K562 (cell line): ENCODE results near the gene KMT2E. TPM values are rescaled to one million over a fixed set of nuclear protein-coding genes. Genes with fewer than 3 reads are reported as not detected.

Experiments
- ATAC-seq: fragments of 200-7000 bp; cut with Tn5 transposase; 3 replicates; pipeline ENCODE4 v1.9.1; 2020; ENCODE audit warnings: moderate library complexity
- BruUV-seq: library from RNA; stranded (reverse); fragments of 400-500 nt; replicated peaks from 2 replicates; lab custom pipeline; 2021; lab: Mats Ljungman, UMichigan
- CTCF ChIA-PET: fragments of 300-600 bp; formaldehyde crosslinking; extraction: SDS; loops from one replicate; lab custom pipeline; 2021; ENCODE audit warnings: low intra/inter-chr PET ratio; lab: Yijun Ruan, JAX
- POLR2A ChIA-PET: fragments of 300-600, 350-650 bp; sonication (Branson Sonifier 250); formaldehyde crosslinking; extraction: SDS; loops from one replicate; lab custom pipeline; 2021; ENCODE audit warnings: antibody characterized with exemption, inconsistent platforms; lab: Yijun Ruan, JAX
- DNase-seq, 4 experiments: peaks; one replicate each; pipeline versions ENCODE4 v3.0.0 to v3.0.0-alpha.2; 2011 to 2018; ENCODE audit warnings: low spot score in 3 of 4, mixed read lengths in 3 of 4; ENCODE audit errors: extremely low read depth in 1 of 4
- FAIRE-seq: peaks from 2 replicates; lab custom pipeline; 2011; peaks lifted over from hg19 to GRCh38; lab: Jason Lieb, UNC
- H2AFZ ChIP-seq: 2 replicates; pipeline ENCODE4 v1.6.0; 2011; ENCODE audit warnings: low read depth, low read length, control low read depth, inconsistent platforms
- H3K27ac ChIP-seq: fragments of 200-600 bp; 3 replicates; pipeline ENCODE4 v1.8.0; 2011; ENCODE audit warnings: low read depth, mild to moderate bottlenecking, control low read depth, inconsistent platforms, low read length, moderate library complexity, mixed read lengths; ENCODE audit errors: extremely low read depth
- H3K27me3 ChIP-seq, 2 experiments: fragments of 300-600 bp in 1 of 2; 2 replicates in 1 of 2; 3 replicates in 1 of 2; pipeline versions ENCODE4 v1.6.0 to v1.8.0; 2011; ENCODE audit warnings: inconsistent platforms in 2 of 2, low read length in 2 of 2, mild to moderate bottlenecking in 1 of 2, mixed read lengths in 1 of 2, moderate library complexity in 1 of 2; ENCODE audit not compliant: control insufficient read depth in 2 of 2, insufficient read depth in 2 of 2
- H3K36me3 ChIP-seq: fragments of 300-600 bp; 3 replicates; pipeline ENCODE4 v1.8.0; 2011; ENCODE audit warnings: mild to moderate bottlenecking, low read length, inconsistent platforms; ENCODE audit not compliant: control insufficient read depth, insufficient read depth
- H3K4me1 ChIP-seq, 2 experiments: fragments of 200-600 bp in 1 of 2; replicated peaks in 1 of 2; 2 replicates in 1 of 2; 3 replicates in 1 of 2; pipeline versions ENCODE4 v1.5.1 to v1.8.0; 2011; ENCODE audit warnings: inconsistent platforms in 2 of 2, low read length in 2 of 2, mild to moderate bottlenecking in 1 of 2, mixed read lengths in 1 of 2, moderate library complexity in 1 of 2; ENCODE audit not compliant: control insufficient read depth in 2 of 2, insufficient read depth in 2 of 2
- H3K4me2 ChIP-seq: 2 replicates; pipeline ENCODE4 v1.6.1; 2011; ENCODE audit warnings: low read length, control low read depth, inconsistent platforms, mixed read lengths; ENCODE audit not compliant: insufficient read depth
- H3K4me3 ChIP-seq: fragments of 200-600 bp; sonication (generic), shearing (Covaris generic); 2 replicates; pipeline ENCODE4 v1.5.1; 2016; ENCODE audit warnings: control low read depth, inconsistent platforms
- H3K79me2 ChIP-seq: fragments of 200-600 bp; 3 replicates; pipeline ENCODE4 v1.8.0; 2011; ENCODE audit warnings: low read length, inconsistent platforms; ENCODE audit not compliant: control insufficient read depth, insufficient read depth
- H3K9ac ChIP-seq, 2 experiments: 2 replicates each; pipeline versions ENCODE4 v1.6.0 to v1.6.1; 2011; ENCODE audit warnings: low read depth in 2 of 2, low read length in 2 of 2, control low read depth in 1 of 2, inconsistent platforms in 1 of 2, mild to moderate bottlenecking in 1 of 2, mixed read lengths in 1 of 2; ENCODE audit not compliant: insufficient read depth in 1 of 2
- H3K9me1 ChIP-seq: one replicate; pipeline ENCODE4 v1.6.0; 2011; ENCODE audit warnings: inconsistent platforms, mild to moderate bottlenecking, low read length, moderate library complexity; ENCODE audit not compliant: control insufficient read depth, insufficient read depth
- H3K9me3 ChIP-seq: replicated peaks from 2 replicates; pipeline ENCODE4 v1.5.1; 2011; ENCODE audit warnings: low read depth, low read length, inconsistent platforms; ENCODE audit not compliant: control insufficient read depth, insufficient read depth
- H4K20me1 ChIP-seq: replicated peaks from 2 replicates; pipeline ENCODE4 v1.6.1; 2011; ENCODE audit warnings: low read length, inconsistent platforms, mixed read lengths; ENCODE audit not compliant: control insufficient read depth, insufficient read depth
- CBFA2T2 ChIP-seq: fragments of 450-650 bp; conservative IDR thresholded peaks from 2 replicates; pipeline ENCODE4 v1.6.1; 2017; ENCODE audit warnings: mild to moderate bottlenecking
- CBFA2T3 ChIP-seq: fragments of 450-650 bp; IDR thresholded peaks from 2 replicates; pipeline ENCODE4 v1.6.1; 2017
- CCNT2 ChIP-seq: IDR thresholded peaks from 2 replicates; pipeline ENCODE4 v1.6.1; 2011; ENCODE audit warnings: borderline replicate concordance, low read depth, mild to moderate bottlenecking, moderate library complexity, mixed read lengths, low read length; ENCODE audit not compliant: insufficient read length; ENCODE audit errors: extremely low read depth
- DPF2 ChIP-seq: fragments of 450-650 bp; IDR thresholded peaks from 2 replicates; pipeline ENCODE4 v1.6.1; 2016
- EP300 ChIP-seq: IDR thresholded peaks from 2 replicates; pipeline ENCODE4 v1.6.1; 2012; ENCODE audit warnings: low read length, improper control_type of control experiment
- ID3 ChIP-seq, 2 experiments: fragments of 250-450 bp in 1 of 2; fragments of 450-650 bp in 1 of 2; sonication (Bioruptor Pico) in 1 of 2; IDR thresholded peaks; 2 replicates each; pipeline versions ENCODE4 v1.6.1 to v1.8.0; 2016 to 2021; ENCODE audit warnings: mild to moderate bottlenecking in 2 of 2, moderate library complexity in 2 of 2, missing compliant biosample characterization in 1 of 2, missing genetic modification characterization in 1 of 2
- MEIS2 ChIP-seq: fragments of 450-650 bp; IDR thresholded peaks from 2 replicates; pipeline ENCODE4 v1.6.1; 2014; ENCODE audit warnings: mild to moderate bottlenecking; ENCODE audit not compliant: partially characterized antibody
- NCOR1 ChIP-seq: fragments of 450-650 bp; IDR thresholded peaks from 2 replicates; pipeline ENCODE4 v1.6.1; 2016; ENCODE audit warnings: mild to moderate bottlenecking, moderate library complexity
- NFE2 ChIP-seq: IDR thresholded peaks from 2 replicates; pipeline ENCODE4 v1.6.1; 2014; ENCODE audit warnings: antibody characterized with exemption, low read depth
- NKRF ChIP-seq: fragments of 450-650 bp; IDR thresholded peaks from 2 replicates; pipeline ENCODE4 v1.6.1; 2016; ENCODE audit warnings: borderline replicate concordance
- PBX2 ChIP-seq, 2 experiments: IDR thresholded peaks in 1 of 2; conservative IDR thresholded peaks in 1 of 2; 2 replicates each; pipeline ENCODE4 v1.6.1; 2016; ENCODE audit warnings: low read depth in 2 of 2, mild to moderate bottlenecking in 1 of 2, missing compliant biosample characterization in 1 of 2, missing genetic modification characterization in 1 of 2, moderate library complexity in 1 of 2
- POLR2AphosphoS5 ChIP-seq: IDR thresholded peaks from 2 replicates; pipeline ENCODE4 v1.6.1; 2011; ENCODE audit warnings: mild to moderate bottlenecking, low read depth, low read length, moderate library complexity; ENCODE audit not compliant: control insufficient read depth, insufficient read depth
- TAL1 ChIP-seq: fragments of 450-650 bp; IDR thresholded peaks from 2 replicates; pipeline ENCODE4 v1.6.1; 2016; ENCODE audit warnings: mild to moderate bottlenecking
- TCF3 ChIP-seq: sonication (generic); formaldehyde crosslinking; IDR thresholded peaks from 2 replicates; pipeline ENCODE4 v1.4.0; 2020; ENCODE audit warnings: mild to moderate bottlenecking, missing genetic modification reagents
- TEAD4 ChIP-seq, 2 experiments: sonication (generic) in 1 of 2; formaldehyde crosslinking in 1 of 2; IDR thresholded peaks; 2 replicates each; pipeline versions ENCODE4 v1.6.1 to v1.8.0; 2012 to 2022; ENCODE audit warnings: borderline replicate concordance in 1 of 2, inconsistent platforms in 1 of 2, low read length in 1 of 2, mild to moderate bottlenecking in 1 of 2, missing genetic modification reagents in 1 of 2
- ZNF253 ChIP-seq: fragments of 250-450 bp; sonication (Bioruptor Pico); conservative IDR thresholded peaks from 2 replicates; pipeline ENCODE4 v1.6.1; 2021; ENCODE audit warnings: mild to moderate bottlenecking
- WGBS: fragments of 100-300 bp; shearing (Covaris generic); methylation state at CpG from one replicate; pipeline ENCODE4 v1.1.6; 2016; ENCODE audit warnings: low coverage, mixed read lengths; ENCODE audit not compliant: insufficient coverage; ENCODE audit errors: missing lambda C conversion rate; 5-methylcytosine and 5-hydroxymethylcytosine counted together
- in situ Hi-C: fragments of 300-500 bp; cut with MboI; formaldehyde crosslinking; loops from 4 replicates; pipeline ENCODE4 v1.15.0; 2018; ENCODE audit warnings: inconsistent platforms, mixed read lengths
- intact Hi-C: fragments of 100-400 bp; cut with micrococcal nuclease; formaldehyde crosslinking; loops from 2 replicates; pipeline ENCODE4 v1.14.2; 2022
- polyA plus RNA-seq, 8 experiments: library from polyadenylated mRNA; depleted of rRNA in 4 of 8; stranded (reverse) in 5 of 8; unstranded in 3 of 8; fragments of >200 nt; fragmentation: Nextera tagmentation in 2 of 8; fragmentation: Illumina TruSeq in 1 of 8; extraction: Ambion mirVana in 2 of 8; extraction: Trizol in 1 of 8; gene quantifications; 2 replicates each; pipeline versions ENCODE4 v1.2.1 to v1.2.3, GENCODE V29; 2011 to 2014; ENCODE audit warnings: inconsistent platforms in 1 of 8, missing spikeins in 1 of 8
- total RNA-seq, 7 experiments: library from RNA; depleted of rRNA in 6 of 7; stranded (reverse); fragments of >200 nt in 6 of 7; fragmentation: Illumina TruSeq in 2 of 7; extraction: Trizol in 2 of 7; gene quantifications; 2 replicates each; pipeline versions ENCODE4 v1.2.1 to v1.2.3, GENCODE V29; 2011 to 2021; ENCODE audit warnings: low replicate concordance in 1 of 7

KMT2E gene
- total and polyA plus RNA-seq, 9 of the 15 experiments (the other 6 are each of a cell fraction or from before 2014, with no cell fraction given) = 8.9 to 55.3 (median 38.1) TPM

GRCh38 chr7:105044449-105045070, 30.6 kb downstream of the KMT2E start:
- Histone ChIP-seq H3K27ac (peak overlapping the region; percentile 0; the same call in 1 of the 3 replicates), H4K20me1 (no peaks in the 10 kb centered on the region; the same call in 1 of the 2 replicates), H3K27me3 (no peaks in the 10 kb centered on the region), H3K36me3 (peaks cover 90% of the 10 kb centered on the region), H3K79me2 (peaks cover 84% of the 10 kb centered on the region), H3K9me3 (no peaks in the 10 kb centered on the region), H3K9ac (peak overlapping the region in 1 of 2 experiments; percentile 0; a peak in 1 of 4 replicates), H2AFZ (no peak overlapping the region), H3K4me1 (peaks cover 0 to 6% of the 10 kb centered on the region in 2 experiments; a peak in 2 of 5 replicates), H3K9me1 (no peaks in the 10 kb centered on the region), H3K4me3 (no peak overlapping the region), H3K4me2 (peak overlapping the region; percentile 5; the same call in 1 of the 2 replicates)
- intact Hi-C loops = no loop called here
- BruUV-seq = no TSS peak
- ATAC-seq (peak; percentile 63), DNase-seq (peak in 2 of 4 experiments; percentile 24 to 47), FAIRE-seq (no peak)
- ChIA-PET CTCF (no interaction called here), POLR2A (no interaction called here)
- WGBS = 44% methylated on average over 2 of the region's 2 CpGs
- in situ Hi-C loops = no loop called here
- TF ChIP-seq ID3 (CRISPR knock-in tag; IDR thresholded peaks at IDR 0.05) = no peak
- TF ChIP-seq ID3 (tag; IDR thresholded peaks at IDR 0.05) = no peak
- TF ChIP-seq EP300 = peak; percentile 12; the same call in 1 of the 2 replicates
- TF ChIP-seq NKRF = no peak
- TF ChIP-seq DPF2 = peak; percentile 40; the same call in 1 of the 2 replicates
- TF ChIP-seq CBFA2T3 = peak; percentile 73
- peak; percentile 66 for TF ChIP-seq TCF3
- TF ChIP-seq MEIS2 = peak; percentile 16
- TF ChIP-seq NCOR1 = peak; percentile 32; the same call in 1 of the 2 replicates
- TF ChIP-seq CCNT2 = peak; percentile 50
- peak; percentile 46 for TF ChIP-seq CBFA2T2
- no peak for TF ChIP-seq PBX2 (CRISPR knock-in tag; IDR thresholded peaks at IDR 0.05; ENCODE audit: low read depth)
- TF ChIP-seq PBX2 (tag; conservative IDR thresholded peaks at IDR 0.05; ENCODE audit: low read depth) = no peak
- no peak for TF ChIP-seq ZNF253 (CRISPR knock-in tag)
- TF ChIP-seq TAL1 = peak; percentile 54; the same call in 1 of the 2 replicates
- no peak for TF ChIP-seq NFE2
- peak; percentile 67 for TF ChIP-seq TEAD4 (IDR thresholded peaks at IDR 0.05; ENCODE audit: low read length)
- no peak for TF ChIP-seq TEAD4 (CRISPR knock-in tag; IDR thresholded peaks at IDR 0.05; ENCODE audit: borderline replicate concordance)
- peak; percentile 15; the same call in 1 of the 2 replicates for TF ChIP-seq POLR2AphosphoS5
